NCI-H69 (cell line): Measurements from ENCODE around the gene CIAO3.
"Not testable (repeated sequence)": the region's sequence is repeated elsewhere in the genome, so short reads cannot be mapped to it uniquely, and the experiment has no call there.

ENCODE experiments used
- DNase-seq: peaks from one replicate; lab custom pipeline; 2025; lab: John Stamatoyannopoulos, UW

The CIAO3 gene

DNA sequence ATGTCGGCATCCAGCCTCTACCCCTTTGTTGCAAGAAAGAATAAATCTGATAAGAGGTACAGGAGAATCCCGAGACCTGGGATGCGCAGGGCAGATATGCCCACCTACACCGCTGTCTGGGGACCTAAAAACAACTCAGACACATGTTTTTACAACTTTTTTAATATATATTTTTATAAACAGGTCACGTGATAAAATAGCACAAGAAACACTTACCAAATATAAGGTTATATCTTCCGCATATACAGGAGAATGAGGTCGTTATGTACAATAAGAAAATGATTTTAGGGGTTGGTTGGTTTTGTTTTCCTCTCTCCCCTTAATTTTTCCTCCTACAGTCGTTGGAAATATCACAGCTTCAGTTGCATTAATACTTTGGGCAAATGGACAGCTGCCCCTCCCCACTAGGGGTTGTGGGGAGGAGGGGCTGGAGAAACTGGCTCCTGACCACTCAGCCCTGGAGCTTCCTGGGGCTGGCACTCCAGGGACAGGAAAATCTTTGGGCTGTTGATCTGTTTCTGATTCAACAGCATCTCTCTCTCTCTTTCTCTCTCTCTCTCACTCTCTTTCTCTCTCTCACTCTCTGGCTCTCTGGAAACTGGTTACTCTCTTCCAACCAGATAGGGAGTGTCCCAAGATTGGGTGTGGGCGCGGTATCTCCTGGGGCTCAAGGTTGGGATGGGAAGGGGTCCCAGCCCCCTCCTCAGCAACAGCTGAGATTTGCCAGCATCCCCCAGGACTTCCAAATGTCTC lies 48.3 kb downstream of the CIAO3 start:
- DNase-seq: no peak

DNA sequence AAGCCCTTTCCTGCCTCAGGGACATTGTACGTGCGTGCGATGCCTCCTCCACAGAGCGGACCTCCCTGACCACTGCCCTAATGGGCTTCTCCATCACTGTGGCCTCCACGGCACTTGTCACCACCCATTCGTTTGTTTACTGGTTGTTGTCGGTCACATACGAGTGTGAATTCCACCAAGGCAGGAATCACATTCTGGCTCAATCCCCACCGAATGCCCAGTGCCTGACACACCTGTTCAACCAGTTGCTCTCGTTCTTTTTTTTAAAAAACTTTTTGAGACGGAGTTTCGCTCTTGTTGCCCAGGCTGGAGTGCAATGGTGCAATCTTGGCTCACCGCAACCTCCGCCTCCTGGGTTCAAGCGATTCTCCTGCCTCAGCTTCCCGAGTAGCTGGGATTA lies 49.6 kb downstream of the CIAO3 start:
- not testable (repeated sequence) for DNase-seq

DNA sequence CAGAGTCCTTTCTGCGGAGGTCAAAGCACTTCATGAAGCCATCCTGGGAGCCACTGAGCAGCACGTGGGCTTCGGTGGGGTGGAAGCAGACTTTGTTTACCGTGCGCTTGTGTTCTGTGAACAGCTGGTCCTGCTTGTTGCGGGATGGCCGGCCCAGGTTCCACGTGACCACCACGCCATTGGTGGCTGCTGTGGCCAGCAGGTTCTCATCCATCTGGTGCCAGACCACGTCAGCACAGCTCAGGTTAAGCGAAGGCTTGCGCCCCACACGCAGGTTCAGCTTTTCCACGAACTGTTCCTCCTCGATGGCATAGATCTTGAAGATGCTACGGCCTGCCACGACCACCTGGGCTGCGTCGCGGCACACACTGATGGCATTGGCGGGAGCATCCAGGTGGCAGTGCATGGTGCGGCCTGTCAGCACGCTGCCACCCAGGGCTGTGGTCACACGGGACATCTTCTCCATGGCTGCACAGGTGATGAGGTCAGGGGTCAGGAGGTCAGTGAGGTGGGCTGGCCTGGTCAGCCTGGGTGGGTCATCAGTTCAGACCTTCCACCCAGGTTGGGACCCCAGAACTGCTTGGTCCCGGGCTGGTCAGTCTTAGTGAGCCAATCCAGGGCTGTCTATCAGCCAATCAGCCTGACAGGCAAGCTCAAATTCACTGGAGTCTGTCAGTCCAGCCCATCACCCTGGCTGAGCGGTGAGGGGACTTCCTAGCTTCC lies 51.5 kb downstream of the CIAO3 start:
- DNase-seq: no peak

DNA sequence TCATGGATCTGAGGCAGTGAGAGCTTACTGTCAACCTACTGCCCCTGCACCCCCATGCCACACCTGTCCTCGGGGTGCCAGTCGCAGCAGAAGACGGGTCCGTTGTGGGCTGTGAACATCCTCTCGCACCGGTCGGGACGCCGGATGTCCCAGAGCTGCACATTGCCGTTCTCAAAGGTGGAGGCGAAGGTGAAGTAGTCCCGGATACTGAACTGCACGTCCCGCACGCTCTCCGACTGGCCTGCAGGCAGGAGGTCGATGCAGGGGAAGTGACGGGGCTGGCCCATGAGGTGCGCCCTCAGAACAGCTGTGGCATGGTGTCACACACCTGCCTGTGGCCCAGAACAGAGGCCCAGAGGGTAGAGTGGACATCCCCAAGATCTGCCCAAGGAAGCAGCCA lies 53.3 kb downstream of the CIAO3 start:
- no peak for DNase-seq

DNA sequence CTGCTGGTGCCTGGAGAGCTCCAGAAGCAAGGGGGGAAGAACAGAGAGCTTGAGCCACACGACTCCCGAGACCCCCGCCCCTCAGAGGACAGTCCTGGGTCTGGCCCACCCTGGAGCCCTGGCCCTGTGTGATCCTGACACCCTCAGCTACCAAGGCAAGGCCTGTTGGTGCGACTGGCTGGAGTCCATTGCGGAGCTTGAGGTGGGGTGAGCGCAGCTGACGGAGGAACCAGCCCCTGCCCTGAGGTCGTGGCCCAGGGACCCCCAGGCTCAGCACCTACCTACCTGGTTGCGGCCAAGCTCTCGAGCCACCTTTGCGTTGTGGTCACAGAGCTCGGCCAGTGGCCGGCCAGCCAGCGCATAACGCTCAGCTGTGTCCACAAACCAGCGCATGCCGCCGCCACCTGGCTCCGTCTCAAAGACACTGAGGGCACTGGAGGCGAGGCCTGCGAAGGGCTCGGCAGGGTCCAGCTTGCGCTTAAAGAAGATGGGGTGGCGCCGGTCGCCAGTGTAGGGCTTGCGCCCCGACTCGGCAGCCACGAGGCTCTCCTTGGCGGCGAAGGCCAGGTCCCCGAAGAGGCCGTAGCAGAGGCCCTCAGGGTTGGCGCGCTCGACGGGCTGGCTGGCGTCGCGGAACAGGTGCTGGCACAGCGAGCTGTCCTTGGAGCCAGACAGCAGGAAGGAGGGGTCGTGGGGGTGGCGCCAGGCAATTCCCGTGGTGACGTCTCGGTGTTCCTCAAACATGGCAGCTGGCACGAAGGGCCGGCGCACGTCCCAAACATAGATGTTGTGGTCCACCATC lies 54.1 kb downstream of the CIAO3 start:
- no peak for DNase-seq

DNA sequence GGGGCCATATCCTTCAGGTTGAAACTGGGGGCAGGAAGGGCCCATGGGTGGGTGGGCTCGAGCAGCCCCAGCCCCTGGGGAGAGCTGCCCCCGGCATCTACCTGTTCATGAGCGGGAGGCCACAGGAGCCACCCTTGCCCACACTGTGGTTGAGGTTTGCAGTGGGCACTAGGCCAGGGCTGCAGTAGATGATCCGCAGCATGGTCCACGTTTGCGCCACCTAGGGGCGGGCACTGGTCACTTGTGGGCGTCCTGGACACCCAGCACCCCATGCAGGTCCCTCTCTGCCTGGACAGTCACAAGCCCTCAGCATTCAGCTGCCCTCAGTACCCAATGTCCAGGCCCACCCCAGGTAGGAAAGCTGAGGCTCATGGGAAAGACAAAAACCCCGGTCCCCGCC lies 54.8 kb downstream of the CIAO3 start:
- peak; percentile 51 for DNase-seq

DNA sequence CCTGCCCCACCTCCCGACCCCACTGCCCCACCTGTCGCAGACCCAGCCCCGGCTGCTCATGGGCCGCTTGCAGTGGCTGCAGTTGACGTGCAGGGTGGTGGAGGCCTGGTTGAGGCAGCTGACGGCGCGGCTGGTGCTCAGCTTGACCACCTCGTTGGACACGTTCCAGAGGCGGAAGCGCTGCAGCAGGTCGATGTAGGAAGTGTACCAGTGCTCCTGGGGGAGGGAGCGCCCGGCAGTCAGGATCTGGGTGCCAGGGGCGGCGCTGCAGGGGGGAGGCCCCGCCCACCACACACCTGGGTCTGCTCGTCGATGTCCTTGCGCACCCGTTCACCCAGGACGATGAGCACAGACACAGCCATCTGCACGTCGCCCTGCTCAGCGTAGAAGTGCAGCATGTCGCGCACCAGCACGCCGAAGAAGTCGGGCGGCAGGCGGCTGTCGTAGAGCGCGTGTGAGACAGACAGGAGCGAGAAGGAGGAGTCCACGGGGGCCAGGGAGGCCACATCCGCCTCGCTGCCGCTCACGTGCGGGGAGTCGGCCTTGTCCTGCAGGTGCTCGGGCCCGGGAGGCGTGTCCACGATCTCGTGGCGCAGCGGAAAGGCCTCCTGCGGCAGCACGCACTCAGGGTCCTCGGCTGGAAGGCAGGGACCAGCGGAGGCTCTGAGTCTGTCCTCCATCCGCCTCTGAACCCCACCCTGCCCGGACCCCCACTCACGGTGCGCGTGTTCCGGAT lies 55.7 kb downstream of the CIAO3 start:
- peak; percentile 50 for DNase-seq

DNA sequence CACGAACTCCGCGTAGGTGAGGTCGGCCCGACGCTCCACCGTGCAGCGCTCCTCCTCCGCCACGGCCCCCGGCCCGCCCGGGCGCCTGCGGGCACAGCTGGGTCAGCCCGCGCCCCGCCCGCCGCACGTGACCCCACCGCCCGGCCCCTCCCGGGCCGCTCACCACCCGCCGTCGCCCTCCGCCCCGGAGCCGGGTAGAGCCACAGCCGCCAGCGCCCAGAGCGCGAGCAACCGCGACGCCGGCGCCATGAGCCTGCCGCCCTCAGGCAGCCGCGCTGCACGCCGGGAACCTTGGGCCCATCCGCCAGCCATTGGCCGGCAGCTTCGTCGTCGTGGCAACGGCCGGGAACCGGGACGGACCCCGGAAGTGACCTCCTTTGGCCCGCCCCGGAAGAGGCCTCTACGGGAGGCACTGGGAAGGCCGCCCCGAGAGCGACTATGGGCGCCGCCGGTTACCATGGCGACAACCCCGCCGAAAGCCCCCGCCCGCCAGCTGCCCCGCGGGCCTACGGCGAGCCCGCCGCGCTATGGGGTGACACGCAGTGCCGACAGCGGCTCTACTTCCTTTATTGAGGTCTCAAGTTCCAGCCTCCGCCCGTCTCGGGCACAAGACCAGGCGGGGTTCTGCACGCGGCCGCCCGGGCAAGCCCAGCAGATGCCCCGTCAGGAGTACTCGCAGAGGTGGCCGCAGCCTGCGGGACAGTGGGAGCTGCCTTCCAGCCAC lies 56.6 kb downstream of the CIAO3 start, which contains the start of gene JMJD8:
JMJD8 (minus strand) TSS at position 264 of the 724 bp plus-strand sequence; CDS start at position 249, 15 bp downstream.
- DNase-seq: peak; percentile 99

DNA sequence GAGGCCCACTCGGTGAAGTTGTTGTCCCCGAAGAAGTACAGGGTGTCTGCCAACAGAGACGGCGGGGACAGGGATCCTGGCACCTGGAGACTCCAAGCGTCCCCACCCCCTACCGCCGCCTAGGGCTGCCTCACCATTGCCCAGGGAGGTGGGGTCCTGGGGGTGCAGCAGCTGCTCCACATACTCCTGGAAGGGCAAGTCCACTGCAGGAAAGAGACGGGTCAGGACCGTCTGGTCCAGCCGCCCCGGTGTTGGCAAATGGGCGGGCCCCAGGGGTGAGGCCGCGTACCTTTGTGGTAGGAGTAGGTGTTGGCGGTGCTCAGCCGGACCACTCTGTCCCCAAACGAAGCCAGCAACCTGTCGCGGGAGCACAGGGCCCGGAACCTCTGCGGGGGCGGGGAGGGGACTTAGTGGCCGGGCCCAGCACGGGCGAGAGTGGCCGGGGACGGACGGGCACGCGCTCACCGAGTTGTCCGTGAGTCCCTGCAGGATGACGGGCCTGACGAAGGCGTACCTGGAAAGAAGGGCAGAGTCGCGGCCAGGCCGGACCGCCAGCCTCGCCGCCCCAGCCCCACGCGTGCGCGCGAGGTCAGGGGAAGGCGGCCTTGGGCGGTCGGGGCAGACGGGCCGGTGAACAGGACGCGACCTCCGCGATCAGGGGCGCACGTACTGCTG lies 57.3 kb downstream of the CIAO3 start:
- DNase-seq: no peak

DNA sequence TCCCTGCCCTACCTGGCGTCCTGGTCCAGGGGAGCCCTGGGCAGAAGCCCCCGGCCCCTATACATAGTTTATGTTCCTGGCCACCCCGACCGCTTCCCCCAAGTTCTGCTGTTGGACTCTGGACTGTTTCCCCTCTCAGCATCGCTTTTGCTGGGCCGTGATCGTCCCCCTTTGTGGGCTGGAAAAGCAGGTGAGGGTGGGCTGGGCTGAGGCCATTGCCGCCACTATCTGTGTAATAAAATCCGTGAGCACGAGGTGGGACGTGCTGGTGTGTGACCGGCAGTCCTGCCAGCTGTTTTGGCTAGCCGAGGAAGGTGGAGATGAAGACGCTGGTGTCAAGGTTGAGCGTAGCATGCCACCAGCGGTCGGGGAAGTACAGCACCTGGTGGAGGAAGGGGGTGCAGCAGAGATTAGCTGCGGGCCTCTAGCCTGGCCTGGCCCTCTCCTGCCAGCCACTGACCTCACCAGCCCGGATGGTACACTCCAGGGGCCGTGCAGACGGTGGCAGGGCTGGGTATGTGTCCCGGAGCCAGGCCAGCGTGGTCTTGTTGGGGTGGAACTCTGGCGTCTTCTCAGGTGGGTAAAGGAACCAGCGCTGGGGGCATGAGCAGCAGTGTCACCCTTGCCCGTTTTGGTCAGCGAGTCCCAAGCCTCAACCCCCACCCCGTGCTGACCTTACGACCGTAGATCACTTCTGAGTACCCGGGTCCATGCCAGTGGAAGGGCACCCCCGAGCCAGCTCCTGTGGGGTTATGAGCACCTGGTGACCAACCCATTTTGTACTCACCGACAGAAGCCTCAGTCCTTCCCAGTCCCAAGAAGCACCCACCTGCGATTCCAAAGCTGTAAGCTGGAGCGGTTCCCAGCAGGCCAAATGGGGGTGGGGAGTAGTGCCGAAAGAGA lies 58.1 kb downstream of the CIAO3 start:
- DNase-seq: no peak

DNA sequence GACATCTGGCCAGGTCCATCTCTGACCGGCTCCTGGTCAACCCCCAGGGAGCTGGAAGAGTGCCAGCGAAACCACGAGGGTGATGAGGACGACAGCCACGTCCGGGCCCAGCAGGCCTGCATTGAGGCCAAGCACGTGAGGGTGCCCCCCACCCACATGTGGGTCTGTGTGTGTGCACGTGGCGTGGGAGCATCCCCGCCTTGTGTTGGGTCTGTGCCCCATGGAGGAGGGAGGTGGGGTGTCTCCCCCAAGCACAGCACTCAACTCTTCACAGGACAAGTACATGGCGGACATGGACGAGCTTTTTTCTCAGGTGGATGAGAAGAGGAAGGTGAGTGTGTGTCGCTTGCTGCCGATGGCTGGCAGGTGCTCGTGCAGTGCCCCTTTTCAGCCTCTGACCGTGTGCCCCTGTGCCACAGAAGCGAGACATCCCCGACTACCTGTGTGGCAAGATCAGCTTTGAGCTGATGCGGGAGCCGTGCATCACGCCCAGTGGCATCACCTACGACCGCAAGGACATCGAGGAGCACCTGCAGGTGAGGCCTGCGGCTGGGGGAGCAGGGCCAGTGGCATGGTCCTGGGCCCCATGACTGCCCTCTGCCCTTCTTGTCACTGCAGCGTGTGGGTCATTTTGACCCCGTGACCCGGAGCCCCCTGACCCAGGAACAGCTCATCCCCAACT lies 58.9 kb downstream of the CIAO3 start:
- DNase-seq: no peak

DNA sequence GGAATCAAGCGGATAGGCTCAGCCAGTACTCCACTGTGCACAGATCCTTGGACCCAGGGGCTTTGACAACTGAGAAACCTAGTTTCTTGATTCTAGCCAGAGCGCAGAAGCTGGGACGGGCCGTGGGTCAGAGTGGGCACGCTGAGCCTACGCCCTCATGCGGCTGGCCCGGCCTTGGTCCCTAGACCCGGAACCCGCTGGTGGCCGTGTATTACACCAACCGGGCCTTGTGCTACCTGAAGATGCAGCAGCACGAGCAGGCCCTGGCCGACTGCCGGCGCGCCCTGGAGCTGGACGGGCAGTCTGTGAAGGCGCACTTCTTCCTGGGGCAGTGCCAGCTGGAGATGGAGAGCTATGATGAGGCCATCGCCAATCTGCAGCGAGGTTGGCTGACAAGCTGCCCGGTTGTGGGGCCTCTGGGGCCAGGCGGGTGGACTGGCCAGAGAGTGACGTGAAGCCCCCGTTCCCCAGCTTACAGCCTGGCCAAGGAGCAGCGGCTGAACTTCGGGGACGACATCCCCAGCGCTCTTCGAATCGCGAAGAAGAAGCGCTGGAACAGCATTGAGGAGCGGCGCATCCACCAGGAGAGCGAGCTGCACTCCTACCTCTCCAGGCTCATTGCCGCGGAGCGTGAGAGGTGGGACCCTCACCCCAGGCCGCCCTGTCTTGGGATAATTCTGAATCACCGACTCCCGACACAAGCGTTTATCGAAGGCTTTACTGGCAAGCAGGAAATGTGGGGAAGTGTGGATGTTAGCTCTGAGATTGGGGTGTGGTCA lies 59.6 kb downstream of the CIAO3 start:
- peak; percentile 37 for DNase-seq

DNA sequence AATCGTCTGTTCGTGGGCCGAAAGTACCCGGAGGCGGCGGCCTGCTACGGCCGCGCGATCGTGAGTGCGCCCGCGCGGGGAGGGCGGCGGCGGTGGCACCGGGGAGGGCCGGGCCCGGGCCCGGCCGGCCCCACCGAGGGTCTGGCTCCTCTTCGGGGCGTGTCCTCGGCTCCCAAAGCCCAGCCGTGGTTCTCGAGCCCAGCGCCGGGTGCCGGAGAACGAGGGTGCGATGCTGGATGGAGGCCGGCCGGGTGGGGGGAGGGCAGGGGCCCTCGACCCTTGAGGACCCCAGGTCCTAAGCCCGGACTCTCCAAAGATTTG lies 60.2 kb downstream of the CIAO3 start:
- DNase-seq: no peak

DNA sequence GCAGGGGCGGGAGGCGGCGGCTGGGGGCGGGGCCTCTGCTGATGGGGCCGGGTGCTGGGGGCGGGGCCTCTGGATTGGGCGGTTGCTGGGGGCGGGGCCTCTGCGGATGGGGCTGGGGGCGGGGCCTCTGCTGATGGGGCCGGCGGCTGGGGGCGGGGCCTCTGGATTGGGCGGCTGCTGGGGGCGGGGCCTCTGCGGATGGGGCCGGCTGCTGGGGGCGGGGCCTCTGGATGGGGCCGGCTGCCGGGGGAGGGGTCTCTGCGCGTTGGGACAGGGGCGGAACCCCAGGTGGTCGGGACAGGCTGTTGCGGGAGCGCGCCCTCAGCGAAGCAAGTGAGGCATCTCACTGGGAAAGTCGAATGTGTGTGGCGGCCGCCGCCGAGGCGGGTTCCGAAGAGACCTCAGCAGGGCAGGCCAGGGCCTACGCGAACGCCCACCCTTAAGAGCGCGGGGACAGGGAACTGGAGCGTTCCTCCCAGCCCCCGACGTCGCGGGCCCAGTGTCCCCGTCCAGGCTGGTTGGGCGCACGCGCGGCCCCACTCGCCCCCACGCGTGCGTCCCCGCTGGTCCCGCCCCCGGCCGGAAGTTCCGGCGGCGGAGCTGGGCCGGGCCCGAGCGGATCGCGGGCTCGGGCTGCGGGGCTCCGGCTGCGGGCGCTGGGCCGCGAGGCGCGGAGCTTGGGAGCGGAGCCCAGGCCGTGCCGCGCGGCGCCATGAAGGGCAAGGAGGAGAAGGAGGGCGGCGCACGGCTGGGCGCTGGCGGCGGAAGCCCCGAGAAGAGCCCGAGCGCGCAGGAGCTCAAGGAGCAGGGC lies 60.8 kb downstream of the CIAO3 start, which contains the start of gene STUB1:
STUB1 (plus strand) TSS at position 597 of the 811 bp plus-strand sequence; CDS start at position 713, 116 bp downstream.
- peak; percentile 95 for DNase-seq
